Caco-2 (cell line): ENCODE measurements around the gene CNTN1. TPM values are rescaled to one million over a fixed set of nuclear protein-coding genes. Genes with fewer than 3 reads are reported as not detected.

Source experiments
- BruUV-seq: library from RNA; stranded (reverse); fragments of 400-500 nt; replicated peaks from 2 replicates; lab custom pipeline; 2021; lab: Mats Ljungman, UMichigan
- CTCF ChIA-PET: fragments of 300-600 bp; sonication (Branson Sonifier 250); formaldehyde crosslinking; loops from one replicate; lab custom pipeline; 2022; ENCODE audit warnings: antibody characterized with exemption; lab: Charles Lee
- POLR2A ChIA-PET: fragments of 300-600 bp; sonication (Branson Sonifier 250); formaldehyde crosslinking; loops from one replicate; lab custom pipeline; 2022; ENCODE audit warnings: antibody characterized with exemption; lab: Charles Lee
- DNase-seq, 2 experiments: peaks; one replicate each; pipeline versions ENCODE4 v3.0.0 to v3.0.0-alpha.2; 2020 to 2022
- H3K27me3 ChIP-seq: replicated peaks from 2 replicates; pipeline ENCODE4 v1.6.0; 2011; ENCODE audit warnings: low read length; ENCODE audit not compliant: control insufficient read depth, insufficient read depth
- H3K36me3 ChIP-seq: 2 replicates; pipeline ENCODE4 v1.5.1; 2011; ENCODE audit warnings: low read length; ENCODE audit not compliant: control insufficient read depth, insufficient read depth
- H3K4me1 ChIP-seq: fragments of 250-450 bp; sonication (Bioruptor Pico); 2 replicates; pipeline ENCODE4 v1.5.1; 2020; ENCODE audit warnings: mild to moderate bottlenecking
- H3K4me3 ChIP-seq: 2 replicates; pipeline ENCODE4 v1.5.1; 2011; ENCODE audit warnings: low read depth, mild to moderate bottlenecking, control low read depth, low read length
- H3K9me3 ChIP-seq: fragments of 250-450 bp; sonication (Bioruptor Pico); 2 replicates; pipeline ENCODE4 v1.5.1; 2020; ENCODE audit warnings: mild to moderate bottlenecking, moderate library complexity
- H3K27ac Mint-ChIP-seq: one replicate; pipeline ENCODE4 v1.8.0; 2022; ENCODE audit warnings: mixed read lengths; ENCODE audit not compliant: unreplicated experiment
- H3K27me3 Mint-ChIP-seq: one replicate; pipeline ENCODE4 v1.8.0; 2022; ENCODE audit warnings: mixed read lengths; ENCODE audit not compliant: insufficient read depth, unreplicated experiment
- H3K36me3 Mint-ChIP-seq: one replicate; pipeline ENCODE4 v1.8.0; 2022; ENCODE audit warnings: mild to moderate bottlenecking, mixed read lengths; ENCODE audit not compliant: insufficient read depth, unreplicated experiment
- H3K4me1 Mint-ChIP-seq: one replicate; pipeline ENCODE4 v1.8.0; 2022; ENCODE audit warnings: low read depth, mixed read lengths; ENCODE audit not compliant: unreplicated experiment
- H3K4me3 Mint-ChIP-seq: one replicate; pipeline ENCODE4 v1.8.0; 2022; ENCODE audit warnings: mild to moderate bottlenecking, moderate library complexity, mixed read lengths; ENCODE audit not compliant: unreplicated experiment
- H3K9me3 Mint-ChIP-seq: one replicate; pipeline ENCODE4 v1.8.0; 2022; ENCODE audit warnings: mixed read lengths; ENCODE audit not compliant: unreplicated experiment
- intact Hi-C: fragments of 100-400 bp; cut with micrococcal nuclease; formaldehyde crosslinking; loops from one replicate; pipeline ENCODE4 v1.10.0; 2022; ENCODE audit not compliant: unreplicated experiment
- total RNA-seq: library from RNA; stranded (reverse); gene quantifications from 2 replicates; pipeline ENCODE4 v1.2.3, GENCODE V29; 2022
- TF ChIP-seq, protein P1 (sequence below), 2 experiments: fragments of 200-600 bp in 1 of 2; IDR thresholded peaks; 1 replicate in 1 of 2; 2 replicates in 1 of 2; pipeline versions ENCODE4 v1.5.1 to v1.8.0; 2011 to 2022; ENCODE audit warnings: antibody characterized with exemption in 1 of 2, control low read depth in 1 of 2, inconsistent platforms in 1 of 2, low read depth in 1 of 2, low read length in 1 of 2, mild to moderate bottlenecking in 1 of 2, moderate library complexity in 1 of 2; ENCODE audit not compliant: insufficient read depth in 1 of 2, severe bottlenecking in 1 of 2, unreplicated experiment in 1 of 2

CNTN1 gene
- total RNA-seq, 1 experiment from 2014 or later, result not detected

DNA sequence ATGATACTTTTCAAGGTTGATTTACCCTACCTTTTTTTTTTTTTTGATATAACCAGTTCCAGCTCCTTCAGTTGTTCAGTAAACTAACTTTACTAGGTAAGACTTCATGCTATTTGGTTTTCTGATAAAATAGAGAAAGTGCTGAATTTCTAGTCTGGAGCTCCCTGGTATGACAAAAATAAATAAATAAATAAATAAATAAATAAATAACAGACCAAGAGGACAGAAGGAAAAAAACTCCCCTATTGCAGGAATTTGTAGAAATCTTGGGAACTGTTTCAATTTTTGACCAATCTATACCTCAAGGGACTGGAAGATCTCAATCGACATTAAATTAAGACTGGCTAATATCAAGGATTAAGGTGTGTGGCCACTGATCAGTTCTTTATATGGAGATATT, 265.2 kb downstream of the CNTN1 start:
- no peak overlapping the region for H3K27ac Mint-ChIP-seq
- no TSS peak for BruUV-seq
- no peaks in the 10 kb centered on the region for H3K4me1 Mint-ChIP-seq
- intact Hi-C loops, result no loop called here
- H3K36me3 ChIP-seq, result no peaks in the 10 kb centered on the region
- ChIA-PET POLR2A (no interaction called here), CTCF (no interaction called here)
- H3K36me3 Mint-ChIP-seq, result no peaks in the 10 kb centered on the region
- H3K9me3 Mint-ChIP-seq, result no peaks in the 10 kb centered on the region
- H3K4me1 ChIP-seq, result no peaks in the 10 kb centered on the region
- no peak for DNase-seq
- TF ChIP-seq, protein P1, sequence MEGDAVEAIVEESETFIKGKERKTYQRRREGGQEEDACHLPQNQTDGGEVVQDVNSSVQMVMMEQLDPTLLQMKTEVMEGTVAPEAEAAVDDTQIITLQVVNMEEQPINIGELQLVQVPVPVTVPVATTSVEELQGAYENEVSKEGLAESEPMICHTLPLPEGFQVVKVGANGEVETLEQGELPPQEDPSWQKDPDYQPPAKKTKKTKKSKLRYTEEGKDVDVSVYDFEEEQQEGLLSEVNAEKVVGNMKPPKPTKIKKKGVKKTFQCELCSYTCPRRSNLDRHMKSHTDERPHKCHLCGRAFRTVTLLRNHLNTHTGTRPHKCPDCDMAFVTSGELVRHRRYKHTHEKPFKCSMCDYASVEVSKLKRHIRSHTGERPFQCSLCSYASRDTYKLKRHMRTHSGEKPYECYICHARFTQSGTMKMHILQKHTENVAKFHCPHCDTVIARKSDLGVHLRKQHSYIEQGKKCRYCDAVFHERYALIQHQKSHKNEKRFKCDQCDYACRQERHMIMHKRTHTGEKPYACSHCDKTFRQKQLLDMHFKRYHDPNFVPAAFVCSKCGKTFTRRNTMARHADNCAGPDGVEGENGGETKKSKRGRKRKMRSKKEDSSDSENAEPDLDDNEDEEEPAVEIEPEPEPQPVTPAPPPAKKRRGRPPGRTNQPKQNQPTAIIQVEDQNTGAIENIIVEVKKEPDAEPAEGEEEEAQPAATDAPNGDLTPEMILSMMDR (IDR thresholded peaks at IDR 0.05; ENCODE audit: insufficient read depth in 1 of 2, low read depth in 1 of 2, low read length in 1 of 2, severe bottlenecking in 1 of 2, unreplicated experiment in 1 of 2), result no peak
- no peaks in the 10 kb centered on the region for H3K9me3 ChIP-seq
- no peak overlapping the region for H3K4me3 ChIP-seq
- no peak overlapping the region for H3K4me3 Mint-ChIP-seq
- peaks cover 5% of the 10 kb centered on the region for H3K27me3 Mint-ChIP-seq
- no peaks in the 10 kb centered on the region for H3K27me3 ChIP-seq

DNA sequence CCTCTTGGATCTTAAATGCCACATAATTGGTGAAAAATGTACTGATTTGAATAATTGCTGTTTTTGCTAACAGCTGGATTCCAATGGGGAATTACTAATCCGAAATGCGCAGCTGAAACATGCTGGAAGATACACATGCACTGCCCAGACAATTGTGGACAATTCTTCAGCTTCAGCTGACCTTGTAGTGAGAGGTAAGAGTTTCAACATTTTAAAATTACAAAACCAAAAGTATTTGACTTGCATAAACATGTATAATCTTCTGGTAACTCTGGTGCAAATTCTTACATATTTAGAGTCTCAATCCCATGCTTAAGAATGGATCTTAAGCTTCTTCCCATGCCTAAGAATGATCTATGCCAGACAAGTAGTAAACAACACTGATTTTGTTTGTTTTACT, 266.8 kb downstream of the CNTN1 start:
- Mint-ChIP-seq H3K36me3 (no peaks in the 10 kb centered on the region), H3K27ac (no peak overlapping the region), H3K4me1 (no peaks in the 10 kb centered on the region), H3K4me3 (no peak overlapping the region), H3K27me3 (peaks cover 5% of the 10 kb centered on the region), H3K9me3 (no peaks in the 10 kb centered on the region)
- DNase-seq, result no peak
- H3K9me3 ChIP-seq, result no peaks in the 10 kb centered on the region
- intact Hi-C loops, result no loop called here
- ChIA-PET POLR2A (no interaction called here), CTCF (no interaction called here)
- no TSS peak for BruUV-seq
- TF ChIP-seq, protein P1 (IDR thresholded peaks at IDR 0.05; ENCODE audit: insufficient read depth in 1 of 2, low read depth in 1 of 2, low read length in 1 of 2, severe bottlenecking in 1 of 2, unreplicated experiment in 1 of 2), result no peak
- H3K4me3 ChIP-seq, result no peak overlapping the region
- H3K4me1 ChIP-seq, result no peaks in the 10 kb centered on the region
- H3K27me3 ChIP-seq, result no peaks in the 10 kb centered on the region
- no peaks in the 10 kb centered on the region for H3K36me3 ChIP-seq

DNA sequence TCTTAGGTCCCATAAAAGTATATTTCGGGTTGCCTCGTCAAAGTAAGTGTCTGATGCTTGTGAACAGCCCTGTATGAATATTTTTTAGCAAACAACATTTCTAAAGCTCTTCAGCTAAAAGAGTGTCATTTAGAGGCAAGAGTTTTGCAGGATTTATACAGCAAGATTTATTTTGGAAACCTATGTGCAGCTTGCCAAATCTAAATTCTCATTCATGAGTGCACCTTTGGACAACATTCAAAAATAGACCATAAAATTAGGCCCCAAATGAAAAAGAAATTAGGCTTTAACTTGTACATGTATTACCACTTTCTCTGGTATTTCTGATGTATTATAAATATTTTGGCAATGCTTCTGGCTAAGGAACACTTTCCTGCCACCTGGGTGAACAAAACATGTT, 271.5 kb downstream of the CNTN1 start:
- H3K27me3 Mint-ChIP-seq, result no peaks in the 10 kb centered on the region
- no peaks in the 10 kb centered on the region for H3K9me3 Mint-ChIP-seq
- intact Hi-C loops, result no loop called here
- Histone ChIP-seq H3K27me3 (no peaks in the 10 kb centered on the region), H3K9me3 (no peaks in the 10 kb centered on the region), H3K4me3 (no peak overlapping the region), H3K4me1 (no peaks in the 10 kb centered on the region), H3K36me3 (no peaks in the 10 kb centered on the region)
- H3K4me1 Mint-ChIP-seq, result no peaks in the 10 kb centered on the region
- no peak for DNase-seq
- no TSS peak for BruUV-seq
- no peak overlapping the region for H3K27ac Mint-ChIP-seq
- no peak overlapping the region for H3K4me3 Mint-ChIP-seq
- POLR2A ChIA-PET, result no interaction called here
- CTCF ChIA-PET, result no interaction called here
- no peaks in the 10 kb centered on the region for H3K36me3 Mint-ChIP-seq
- TF ChIP-seq, protein P1 (IDR thresholded peaks at IDR 0.05; ENCODE audit: insufficient read depth in 1 of 2, low read depth in 1 of 2, low read length in 1 of 2, severe bottlenecking in 1 of 2, unreplicated experiment in 1 of 2), result no peak
